ENCODE data around the gene LIPN.
"Not testable (repeated sequence)": the region's sequence is repeated elsewhere in the genome, so short reads cannot be mapped to it uniquely, and the experiment has no call there.

Gene LIPN

DNA sequence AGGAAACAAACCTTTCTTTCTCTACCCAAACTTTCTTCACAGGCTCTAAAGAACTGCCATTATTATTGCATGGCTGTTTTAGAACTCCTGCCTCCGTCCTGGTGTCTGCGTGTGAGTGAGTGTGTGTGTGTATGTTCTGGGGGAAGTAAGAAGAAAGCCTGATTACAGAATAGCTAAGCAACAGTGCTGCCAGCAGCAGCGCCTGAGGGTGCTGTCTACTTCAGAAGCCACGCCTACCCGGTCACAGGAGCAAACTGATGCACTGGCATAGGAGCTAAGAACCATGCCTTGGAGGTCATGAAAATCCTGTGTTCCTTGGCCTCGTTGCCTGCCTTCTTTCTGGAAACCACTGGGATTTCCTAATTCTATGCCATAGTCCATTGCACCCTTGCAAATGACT lies 28.5 kb upstream of the LIPN start:
- no peak for DNase-seq (ENCODE audit: low read depth)
- TF ChIP-seq, protein P1, sequence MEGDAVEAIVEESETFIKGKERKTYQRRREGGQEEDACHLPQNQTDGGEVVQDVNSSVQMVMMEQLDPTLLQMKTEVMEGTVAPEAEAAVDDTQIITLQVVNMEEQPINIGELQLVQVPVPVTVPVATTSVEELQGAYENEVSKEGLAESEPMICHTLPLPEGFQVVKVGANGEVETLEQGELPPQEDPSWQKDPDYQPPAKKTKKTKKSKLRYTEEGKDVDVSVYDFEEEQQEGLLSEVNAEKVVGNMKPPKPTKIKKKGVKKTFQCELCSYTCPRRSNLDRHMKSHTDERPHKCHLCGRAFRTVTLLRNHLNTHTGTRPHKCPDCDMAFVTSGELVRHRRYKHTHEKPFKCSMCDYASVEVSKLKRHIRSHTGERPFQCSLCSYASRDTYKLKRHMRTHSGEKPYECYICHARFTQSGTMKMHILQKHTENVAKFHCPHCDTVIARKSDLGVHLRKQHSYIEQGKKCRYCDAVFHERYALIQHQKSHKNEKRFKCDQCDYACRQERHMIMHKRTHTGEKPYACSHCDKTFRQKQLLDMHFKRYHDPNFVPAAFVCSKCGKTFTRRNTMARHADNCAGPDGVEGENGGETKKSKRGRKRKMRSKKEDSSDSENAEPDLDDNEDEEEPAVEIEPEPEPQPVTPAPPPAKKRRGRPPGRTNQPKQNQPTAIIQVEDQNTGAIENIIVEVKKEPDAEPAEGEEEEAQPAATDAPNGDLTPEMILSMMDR (IDR thresholded peaks at IDR 0.05; ENCODE audit: control insufficient read depth, extremely low read depth, insufficient read depth) = no peak

DNA sequence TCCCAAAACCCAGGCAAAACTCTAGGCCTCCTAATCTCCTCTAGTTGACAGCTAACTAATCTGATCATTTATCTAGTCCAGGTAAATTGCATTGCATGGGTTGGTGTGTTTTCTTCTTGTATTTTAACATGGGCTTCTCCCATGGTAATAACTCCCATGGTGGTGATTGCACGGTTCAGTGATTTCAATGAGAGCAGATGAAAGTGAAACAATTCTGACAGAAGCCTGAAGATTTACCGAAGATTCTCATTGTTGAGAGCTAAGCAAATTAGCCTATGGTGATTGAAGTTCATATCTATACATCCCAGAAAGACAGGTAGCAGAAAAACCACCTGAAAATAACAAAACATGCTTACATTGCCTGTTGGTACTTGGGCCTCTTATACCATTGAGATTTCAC lies 26.6 kb upstream of the LIPN start:
- TF ChIP-seq, protein P1 (IDR thresholded peaks at IDR 0.05; ENCODE audit: control insufficient read depth, extremely low read depth, insufficient read depth) = no peak
- no peak overlapping the region for H3K4me3 ChIP-seq (ENCODE audit: low read depth, low read length)
- no peak for DNase-seq (ENCODE audit: low read depth)

More for the DNA sequence above, 28.5 kb upstream of the LIPN start:
- no peak overlapping the region for H3K4me3 ChIP-seq (ENCODE audit: low read depth, low read length)

GRCh38 chr10:88735661-88736060 lies 24.2 kb upstream of the LIPN start:
- TF ChIP-seq, protein P1 (IDR thresholded peaks at IDR 0.05; ENCODE audit: control insufficient read depth, extremely low read depth, insufficient read depth) = no peak
- H3K4me3 ChIP-seq (ENCODE audit: low read depth, low read length) = no peak overlapping the region
- no peak for DNase-seq (ENCODE audit: low read depth)

DNA sequence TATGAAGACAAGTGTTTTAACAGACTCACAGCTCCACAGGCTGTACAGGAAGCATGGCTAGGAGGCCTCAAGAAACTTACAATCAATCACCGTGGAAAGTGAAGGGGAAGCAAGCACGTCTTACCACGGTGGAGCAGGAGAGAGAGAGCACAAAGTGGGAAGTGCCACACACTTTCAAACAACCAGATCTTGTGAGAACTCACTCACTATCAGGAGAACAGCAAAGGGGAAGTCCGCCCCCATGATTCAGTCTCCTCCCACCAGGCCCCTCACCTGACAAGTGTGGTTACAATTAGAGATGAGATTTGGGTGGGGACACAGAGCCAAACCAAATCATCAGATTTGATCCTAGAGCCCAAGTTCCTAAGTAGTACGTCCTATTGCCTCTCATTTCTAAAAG lies 17.9 kb upstream of the LIPN start:
- not testable (repeated sequence) for DNase-seq (ENCODE audit: low read depth); H3K4me3 ChIP-seq (ENCODE audit: low read depth, low read length)

- no peak overlapping the region for H3K4me3 ChIP-seq (ENCODE audit: low read depth, low read length)
- TF ChIP-seq, protein P1 (IDR thresholded peaks at IDR 0.05; ENCODE audit: control insufficient read depth, extremely low read depth, insufficient read depth) = no peak
- no peak for DNase-seq (ENCODE audit: low read depth)
Measured at GRCh38 chr10:88742448-88742847, 17.4 kb upstream of the LIPN start.

- no peak overlapping the region for H3K4me3 ChIP-seq (ENCODE audit: low read depth, low read length)
- TF ChIP-seq, protein P1 (IDR thresholded peaks at IDR 0.05; ENCODE audit: control insufficient read depth, extremely low read depth, insufficient read depth) = 0 out of 2 replicates have a peak, but pooled peaks have one; percentile 10
- DNase-seq (ENCODE audit: low read depth) = no peak
Measured at GRCh38 chr10:88744002-88744401, 15.8 kb upstream of the LIPN start.

- TF ChIP-seq, protein P1 (IDR thresholded peaks at IDR 0.05; ENCODE audit: control insufficient read depth, extremely low read depth, insufficient read depth) = no peak
- DNase-seq (ENCODE audit: low read depth) = no peak
Measured at GRCh38 chr10:88745633-88746032, 14.2 kb upstream of the LIPN start.

More at GRCh38 chr10:88745633-88746032, 14.2 kb upstream of the LIPN start:
- no peak overlapping the region for H3K4me3 ChIP-seq (ENCODE audit: low read depth, low read length)

Data from LNCaP clone FGC (cell line).